ENCODE measurements around the gene AGPAT2.
A peak's percentile ranks its signal among the peaks of the same experiment; 100 is the strongest.

AGPAT2 gene

DNA sequence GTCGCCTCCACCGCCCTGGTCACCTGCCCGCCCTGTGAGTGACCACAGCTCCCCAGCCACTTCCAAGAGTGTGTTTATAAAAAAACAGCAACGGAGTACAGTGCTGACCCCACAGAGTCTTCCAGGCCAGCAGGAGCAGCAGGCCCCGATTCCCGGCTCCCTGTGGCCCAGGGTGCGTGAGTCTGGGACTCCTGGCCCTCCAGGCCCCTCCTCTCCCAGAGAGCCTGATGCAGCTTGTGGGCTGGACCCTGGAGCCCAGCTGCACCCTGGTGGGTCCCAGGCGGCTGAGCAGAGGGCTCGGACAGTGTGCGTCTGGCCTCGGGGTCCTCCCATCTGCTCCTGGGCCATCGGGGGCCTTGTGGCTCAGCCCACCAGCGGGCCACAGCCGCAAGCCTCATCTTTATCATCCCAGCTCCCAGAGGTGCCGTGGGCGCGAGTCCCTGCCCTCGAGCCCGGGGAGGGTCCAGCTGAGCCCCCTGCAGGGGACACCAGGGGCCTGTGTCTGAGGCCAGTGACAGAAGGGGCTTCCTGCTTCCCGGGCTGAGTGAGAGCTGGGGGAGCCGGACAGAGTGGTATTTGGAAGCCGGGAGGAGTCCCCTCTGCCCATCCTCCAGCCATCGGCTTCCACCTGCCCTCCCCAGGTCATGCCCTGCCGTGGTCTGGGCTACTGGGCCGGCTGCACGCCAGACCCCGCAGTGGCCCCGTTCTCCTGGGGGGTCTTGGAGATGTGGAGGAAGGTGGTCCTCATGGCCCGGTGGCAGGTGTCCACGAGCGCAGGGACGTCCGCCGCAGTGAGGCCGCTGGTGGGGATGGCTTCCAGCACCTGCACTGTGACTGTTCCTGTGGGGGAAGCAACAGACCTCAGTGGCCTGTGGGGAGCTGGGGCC lies 13.9 kb downstream of the AGPAT2 start:
- no peak overlapping the region for H3K27ac Mint-ChIP-seq
- DNase-seq, result no peak
- peaks cover 7% of the 10 kb centered on the region for H3K27me3 Mint-ChIP-seq
- no peaks in the 10 kb centered on the region for H3K9me3 Mint-ChIP-seq
- H3K4me3 Mint-ChIP-seq, result no peak overlapping the region
- peaks cover 3% of the 10 kb centered on the region for H3K4me1 Mint-ChIP-seq
- CTCF ChIA-PET, result interaction anchor here (1.6 to 2.0 kb wide), 3 partner anchors 13 to 54 kb away, joined by 7 read pairs; no protein-coding TSS in a partner anchor
- no peaks in the 10 kb centered on the region for H3K36me3 Mint-ChIP-seq

DNA sequence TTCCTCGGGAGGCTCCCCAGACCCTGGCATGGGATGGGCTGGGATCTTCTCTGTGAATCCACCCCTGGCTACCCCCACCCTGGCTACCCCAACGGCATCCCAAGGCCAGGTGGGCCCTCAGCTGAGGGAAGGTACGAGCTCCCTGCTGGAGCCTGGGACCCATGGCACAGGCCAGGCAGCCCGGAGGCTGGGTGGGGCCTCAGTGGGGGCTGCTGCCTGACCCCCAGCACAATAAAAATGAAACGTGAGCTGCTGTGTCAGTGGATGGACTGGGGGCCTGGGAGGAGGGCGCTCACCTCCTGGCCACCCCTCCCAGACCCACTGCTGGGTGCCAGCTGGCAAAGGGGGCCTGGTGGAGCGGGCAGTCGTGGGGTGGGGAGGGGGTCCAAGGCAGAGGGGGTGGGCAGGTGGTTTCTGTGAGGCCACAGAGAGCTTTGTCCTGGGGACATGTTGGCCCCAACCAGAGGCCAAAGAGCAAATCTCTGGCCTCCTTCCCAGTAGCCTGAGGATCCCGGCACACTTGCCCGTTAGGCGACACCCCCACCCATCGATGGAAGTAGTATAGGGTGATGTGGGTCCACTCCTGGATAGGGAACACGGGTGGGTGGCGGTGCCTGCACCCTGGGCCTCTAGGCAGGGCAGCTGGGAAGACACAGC lies 14.7 kb downstream of the AGPAT2 start:
- DNase-seq, result no peak
- no peaks in the 10 kb centered on the region for H3K9me3 Mint-ChIP-seq

DNA sequence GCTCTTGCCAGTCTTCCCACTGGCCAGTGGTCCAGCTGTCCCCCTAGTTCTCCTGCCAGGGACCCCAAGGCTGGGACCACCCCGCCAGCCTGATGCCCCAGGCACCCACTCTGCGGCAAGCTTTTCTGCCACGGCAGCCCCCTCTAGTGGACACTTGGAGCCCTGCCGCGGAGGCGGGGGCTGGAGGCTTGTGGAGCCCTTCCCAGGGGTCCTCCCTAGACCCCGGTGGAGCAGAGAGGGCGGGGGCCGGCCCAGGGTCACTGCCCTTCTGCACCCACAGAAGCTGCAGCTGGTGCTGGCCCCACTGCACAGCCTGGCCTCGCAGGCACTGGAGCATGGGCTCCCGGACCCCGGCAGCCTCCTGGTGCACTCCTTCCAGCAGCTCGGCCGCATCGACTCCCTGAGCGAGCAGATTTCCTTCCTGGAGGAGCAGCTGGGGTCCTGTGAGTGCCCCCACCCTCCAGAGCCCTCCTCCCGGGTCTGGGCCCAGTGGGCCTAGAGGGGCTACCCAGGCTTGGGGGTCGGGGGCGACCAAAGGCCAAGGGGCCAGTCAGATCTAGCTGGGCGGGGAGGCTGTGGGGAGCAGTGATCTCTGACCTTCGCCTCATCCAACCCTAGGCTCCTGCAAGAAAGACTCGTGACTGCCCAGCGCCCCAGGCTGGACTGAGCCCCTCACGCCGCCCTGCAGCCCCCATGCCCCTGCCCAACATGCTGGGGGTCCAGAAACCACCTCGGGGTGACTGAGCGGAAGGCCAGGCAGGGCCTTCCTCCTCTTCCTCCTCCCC lies 15.4 kb downstream of the AGPAT2 start:
- no peaks in the 10 kb centered on the region for H3K9me3 Mint-ChIP-seq
- peaks cover 21% of the 10 kb centered on the region for H3K27me3 Mint-ChIP-seq
- H3K4me1 Mint-ChIP-seq, result peaks cover 3% of the 10 kb centered on the region
- CTCF ChIA-PET, result interaction anchor here (0.6 to 2.0 kb wide), 9 partner anchors 10 to 57 kb away, joined by 3 to 7 read pairs (median 5); no protein-coding TSS in a partner anchor
- no peak overlapping the region for H3K27ac Mint-ChIP-seq
- H3K36me3 Mint-ChIP-seq, result no peaks in the 10 kb centered on the region
- DNase-seq, result peak; percentile 58
- H3K4me3 Mint-ChIP-seq, result no peak overlapping the region

More for the DNA sequence above, 14.7 kb downstream of the AGPAT2 start:
- CTCF ChIA-PET, result interaction anchor here (0.6 to 2.0 kb wide), 8 partner anchors 10 to 57 kb away, joined by 3 to 7 read pairs (median 5); no protein-coding TSS in a partner anchor
- peaks cover 14% of the 10 kb centered on the region for H3K27me3 Mint-ChIP-seq
- H3K36me3 Mint-ChIP-seq, result no peaks in the 10 kb centered on the region
- H3K4me3 Mint-ChIP-seq, result no peak overlapping the region
- peaks cover 3% of the 10 kb centered on the region for H3K4me1 Mint-ChIP-seq
- no peak overlapping the region for H3K27ac Mint-ChIP-seq

DNA sequence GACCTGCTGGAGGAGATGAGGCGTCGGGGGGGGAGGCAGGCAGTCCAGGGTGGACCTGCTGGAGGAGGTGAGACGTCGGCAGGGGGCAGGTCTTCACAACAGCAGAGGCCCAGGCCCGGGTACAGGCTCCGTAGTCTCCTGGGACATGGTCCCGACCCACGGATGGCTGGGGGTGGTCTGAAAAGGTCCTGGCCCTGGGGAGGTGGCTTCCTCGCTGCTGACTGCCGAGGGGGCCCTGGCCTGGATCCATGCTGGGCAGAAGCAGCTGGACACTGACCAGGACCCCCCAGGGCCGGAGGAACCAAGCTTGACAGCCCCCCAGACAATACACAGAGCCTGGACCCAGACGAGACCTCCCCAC lies 16.0 kb downstream of the AGPAT2 start:
- H3K27me3 Mint-ChIP-seq, result peaks cover 27% of the 10 kb centered on the region
- H3K27ac Mint-ChIP-seq, result no peak overlapping the region
- H3K36me3 Mint-ChIP-seq, result no peaks in the 10 kb centered on the region
- H3K4me3 Mint-ChIP-seq, result no peak overlapping the region
- peaks cover 3% of the 10 kb centered on the region for H3K4me1 Mint-ChIP-seq
- CTCF ChIA-PET, result interaction anchor here (0.7 to 2.0 kb wide), 7 partner anchors 11 to 58 kb away, joined by 3 to 7 read pairs (median 5); no protein-coding TSS in a partner anchor
- no peaks in the 10 kb centered on the region for H3K9me3 Mint-ChIP-seq
- DNase-seq, result no peak

DNA sequence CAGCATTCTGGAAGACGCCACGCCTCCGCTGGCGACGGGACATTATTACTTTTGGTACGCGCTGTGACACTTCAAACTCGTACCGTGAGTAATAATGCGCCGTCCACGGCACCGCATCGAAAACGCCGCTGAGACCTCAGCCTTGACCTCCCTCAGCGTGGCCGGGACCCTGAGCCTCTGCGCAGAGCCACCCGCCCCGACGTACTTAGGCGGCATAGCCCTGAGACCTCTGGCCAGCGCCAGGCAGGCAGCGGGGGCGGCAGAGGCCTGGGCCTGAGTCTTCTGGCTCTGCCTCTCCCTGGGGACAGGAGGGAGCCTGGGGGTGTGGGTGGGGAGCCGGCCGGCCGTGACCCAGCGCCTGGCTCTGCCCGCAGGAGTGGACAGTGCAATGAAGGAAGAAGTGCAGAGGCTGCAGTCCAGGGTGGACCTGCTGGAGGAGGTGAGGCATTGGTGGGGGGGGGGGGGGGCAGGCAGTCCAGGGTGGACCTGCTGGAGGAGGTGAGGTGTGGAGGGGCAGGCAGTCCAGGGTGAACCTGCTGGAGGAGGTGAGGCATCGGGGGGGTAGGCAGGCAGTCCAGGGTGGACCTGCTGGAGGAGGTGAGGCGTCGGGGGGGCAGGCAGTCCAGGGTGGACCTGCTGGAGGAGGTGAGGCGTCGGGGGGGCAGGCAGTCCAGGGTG lies 16.5 kb downstream of the AGPAT2 start:
- Mint-ChIP-seq H3K36me3 (no peaks in the 10 kb centered on the region), H3K4me3 (no peak overlapping the region), H3K4me1 (peaks cover 3% of the 10 kb centered on the region), H3K27me3 (peaks cover 28% of the 10 kb centered on the region), H3K27ac (no peak overlapping the region), H3K9me3 (no peaks in the 10 kb centered on the region)
- CTCF ChIA-PET, result interaction anchor here (1.6 kb wide), 1 partner anchor 30 kb away, joined by 5 read pairs; no protein-coding TSS in a partner anchor
- DNase-seq, result no peak

DNA sequence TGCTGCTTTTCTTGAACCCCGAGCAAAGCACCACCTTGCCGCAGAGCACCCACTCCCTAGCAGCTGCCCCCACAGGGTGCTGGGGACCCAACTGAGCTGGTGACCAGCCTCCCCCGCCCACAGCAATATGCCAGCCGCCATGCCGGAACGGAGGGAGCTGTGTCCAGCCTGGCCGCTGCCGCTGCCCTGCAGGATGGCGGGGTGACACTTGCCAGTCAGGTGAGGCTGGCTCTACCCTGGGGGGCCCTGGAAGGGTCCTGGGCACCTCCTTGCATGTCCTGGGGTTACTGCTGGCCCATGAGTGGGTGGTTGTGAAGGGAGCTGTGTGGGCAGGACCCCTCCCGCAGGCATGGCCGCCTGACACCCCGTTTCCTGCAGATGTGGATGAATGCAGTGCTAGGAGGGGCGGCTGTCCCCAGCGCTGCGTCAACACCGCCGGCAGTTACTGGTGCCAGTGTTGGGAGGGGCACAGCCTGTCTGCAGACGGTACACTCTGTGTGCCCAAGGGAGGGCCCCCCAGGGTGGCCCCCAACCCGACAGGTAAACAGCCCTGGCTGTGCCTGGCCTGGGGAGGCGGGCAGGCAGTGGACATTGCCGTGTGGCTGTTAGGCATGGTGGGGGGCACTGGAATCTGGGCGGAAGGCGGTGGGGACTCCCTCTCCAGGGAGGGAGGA lies 17.3 kb downstream of the AGPAT2 start:
- H3K4me1 Mint-ChIP-seq, result peaks cover 6% of the 10 kb centered on the region
- CTCF ChIA-PET, result interaction anchor here (0.6 kb wide), 1 partner anchor 234 kb away, joined by 3 read pairs; no protein-coding TSS in a partner anchor
- no peaks in the 10 kb centered on the region for H3K9me3 Mint-ChIP-seq

DNA sequence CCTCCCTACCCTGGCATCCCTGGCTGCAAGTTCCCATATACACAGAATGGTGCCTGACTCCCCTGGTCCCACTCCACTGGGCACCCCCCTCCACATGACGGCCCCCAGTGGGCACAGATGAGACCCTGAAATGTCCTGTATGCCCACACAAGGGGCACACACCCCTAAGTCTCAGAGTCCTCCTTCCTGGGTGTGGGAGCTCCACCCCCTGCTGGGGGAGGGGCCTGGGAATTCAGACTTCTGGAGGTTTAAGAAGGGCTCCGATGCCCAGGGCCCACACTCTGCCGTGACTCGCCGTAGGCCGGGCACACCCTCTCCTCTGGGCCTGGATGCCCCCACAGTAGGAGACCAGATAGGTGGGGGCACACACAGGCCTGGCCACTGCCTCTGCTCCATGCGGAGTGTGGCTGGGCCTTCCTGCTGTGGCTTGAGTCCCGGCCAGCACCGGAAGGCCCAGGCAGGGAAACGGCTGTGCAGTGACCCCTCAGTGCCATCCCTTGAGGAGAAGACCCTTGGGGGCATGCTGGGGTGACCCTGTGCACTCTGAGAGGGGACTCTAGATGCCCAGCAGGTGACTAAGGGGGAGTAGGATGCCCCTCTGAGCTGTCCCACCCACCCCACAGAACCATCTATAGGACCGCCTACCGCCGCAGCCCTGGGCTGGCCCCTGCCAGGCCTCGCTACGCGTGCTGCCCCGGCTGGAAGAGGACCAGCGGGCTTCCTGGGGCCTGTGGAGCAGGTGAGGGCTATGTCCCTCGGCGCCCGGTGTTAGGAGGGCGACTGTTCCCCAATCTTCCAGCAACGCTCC lies 18.1 kb downstream of the AGPAT2 start:
- CTCF ChIA-PET, result interaction anchor here (0.6 to 1.0 kb wide), 3 partner anchors 25 to 233 kb away, joined by 3 read pairs; no protein-coding TSS in a partner anchor
- H3K36me3 Mint-ChIP-seq, result no peaks in the 10 kb centered on the region
- H3K9me3 Mint-ChIP-seq, result no peaks in the 10 kb centered on the region
- H3K27me3 Mint-ChIP-seq, result peaks cover 39% of the 10 kb centered on the region
- H3K27ac Mint-ChIP-seq, result no peak overlapping the region
- H3K4me3 Mint-ChIP-seq, result peak overlapping the region; percentile 37
- H3K4me1 Mint-ChIP-seq, result peaks cover 7% of the 10 kb centered on the region
- peak; percentile 42 for DNase-seq

More for the DNA sequence above, 17.3 kb downstream of the AGPAT2 start:
- Mint-ChIP-seq H3K27me3 (peaks cover 32% of the 10 kb centered on the region), H3K4me3 (no peak overlapping the region), H3K27ac (no peak overlapping the region), H3K36me3 (no peaks in the 10 kb centered on the region)
- DNase-seq, result no peak

DNA sequence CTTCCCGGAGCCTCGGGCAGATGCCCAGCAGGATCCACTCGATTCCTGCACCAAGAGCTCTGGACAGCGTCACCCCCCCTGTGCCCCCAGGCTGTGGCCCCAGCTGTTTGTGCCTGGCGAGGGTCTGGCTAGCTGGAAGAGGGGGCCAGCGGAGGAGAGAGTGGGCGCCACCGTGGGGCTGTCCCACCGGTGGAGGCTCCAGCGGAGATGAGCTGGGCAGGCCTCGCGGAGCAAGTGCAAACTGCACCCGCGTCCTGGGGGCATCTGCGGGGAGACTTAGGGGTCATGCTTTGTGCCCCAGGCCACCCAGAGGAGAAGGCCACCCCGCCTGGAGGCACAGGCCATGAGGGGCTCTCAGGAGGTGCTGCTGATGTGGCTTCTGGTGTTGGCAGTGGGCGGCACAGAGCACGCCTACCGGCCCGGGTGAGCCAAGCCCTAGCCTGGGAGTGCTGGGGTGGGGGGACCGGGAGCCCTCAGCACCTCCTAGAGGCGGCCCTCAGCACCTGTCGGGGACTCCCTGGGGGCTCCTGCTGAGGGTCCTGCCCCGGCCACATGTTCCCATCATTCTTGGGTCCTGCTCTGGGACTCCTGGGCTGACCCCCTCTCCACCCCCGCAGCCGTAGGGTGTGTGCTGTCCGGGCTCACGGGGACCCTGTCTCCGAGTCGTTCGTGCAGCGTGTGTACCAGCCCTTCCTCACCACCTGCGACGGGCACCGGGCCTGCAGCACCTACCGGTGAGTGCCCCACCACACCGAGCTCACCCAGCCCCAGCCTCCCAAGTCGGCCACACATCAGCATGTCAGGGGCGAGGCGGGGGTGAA lies 19.1 kb downstream of the AGPAT2 start:
- H3K27me3 Mint-ChIP-seq, result peaks cover 49% of the 10 kb centered on the region
- no peak for DNase-seq
- no peaks in the 10 kb centered on the region for H3K9me3 Mint-ChIP-seq
- H3K27ac Mint-ChIP-seq, result no peak overlapping the region
- peaks cover 7% of the 10 kb centered on the region for H3K4me1 Mint-ChIP-seq
- H3K4me3 Mint-ChIP-seq, result no peak overlapping the region
- H3K36me3 Mint-ChIP-seq, result no peaks in the 10 kb centered on the region
- CTCF ChIA-PET, result interaction anchor here (0.7 to 1.0 kb wide), 4 partner anchors 9 to 182 kb away, joined by 3 read pairs; no protein-coding TSS in a partner anchor

DNA sequence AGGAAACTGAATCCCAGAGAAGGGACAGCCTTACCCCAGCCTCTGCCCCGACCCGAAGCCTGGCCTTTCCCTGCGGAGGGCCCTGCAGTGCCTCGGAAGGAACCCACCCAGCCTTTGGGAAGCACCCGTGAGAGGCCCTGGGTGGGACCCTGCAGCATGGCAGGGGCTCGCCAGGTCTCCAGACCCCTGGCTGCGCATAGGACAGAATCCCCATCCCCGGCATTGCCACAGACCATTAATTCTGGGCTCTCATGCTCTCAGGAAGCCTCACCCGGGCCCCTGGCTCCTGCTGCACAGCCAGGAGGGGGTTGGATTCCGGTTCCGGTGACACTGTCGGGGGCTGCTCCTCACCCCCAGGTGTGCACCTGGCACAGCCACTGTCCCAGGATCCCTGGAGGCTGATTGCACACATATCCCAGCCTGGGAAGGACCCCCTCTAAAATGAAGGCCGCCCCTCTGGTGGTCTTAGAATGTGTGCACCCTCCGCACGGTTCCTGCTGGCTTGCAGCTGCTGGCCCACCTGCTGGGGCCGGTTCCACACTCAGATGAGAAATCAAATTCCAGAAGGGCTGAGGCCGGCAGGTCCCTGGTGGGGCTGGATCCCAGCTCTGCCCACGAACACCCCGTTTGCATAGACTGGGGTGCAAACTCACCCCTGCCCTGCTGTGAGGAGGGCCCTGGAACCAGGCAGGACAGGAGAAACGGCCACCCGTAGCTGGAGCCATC lies 19.9 kb downstream of the AGPAT2 start:
- Mint-ChIP-seq H3K36me3 (no peaks in the 10 kb centered on the region), H3K4me1 (peaks cover 7% of the 10 kb centered on the region), H3K27ac (no peak overlapping the region), H3K4me3 (no peak overlapping the region), H3K27me3 (peaks cover 53% of the 10 kb centered on the region), H3K9me3 (no peaks in the 10 kb centered on the region)
- DNase-seq, result no peak
- CTCF ChIA-PET, result interaction anchor here (0.9 to 1.0 kb wide), 2 partner anchors 10 to 181 kb away, joined by 3 read pairs; no protein-coding TSS in a partner anchor

DNA sequence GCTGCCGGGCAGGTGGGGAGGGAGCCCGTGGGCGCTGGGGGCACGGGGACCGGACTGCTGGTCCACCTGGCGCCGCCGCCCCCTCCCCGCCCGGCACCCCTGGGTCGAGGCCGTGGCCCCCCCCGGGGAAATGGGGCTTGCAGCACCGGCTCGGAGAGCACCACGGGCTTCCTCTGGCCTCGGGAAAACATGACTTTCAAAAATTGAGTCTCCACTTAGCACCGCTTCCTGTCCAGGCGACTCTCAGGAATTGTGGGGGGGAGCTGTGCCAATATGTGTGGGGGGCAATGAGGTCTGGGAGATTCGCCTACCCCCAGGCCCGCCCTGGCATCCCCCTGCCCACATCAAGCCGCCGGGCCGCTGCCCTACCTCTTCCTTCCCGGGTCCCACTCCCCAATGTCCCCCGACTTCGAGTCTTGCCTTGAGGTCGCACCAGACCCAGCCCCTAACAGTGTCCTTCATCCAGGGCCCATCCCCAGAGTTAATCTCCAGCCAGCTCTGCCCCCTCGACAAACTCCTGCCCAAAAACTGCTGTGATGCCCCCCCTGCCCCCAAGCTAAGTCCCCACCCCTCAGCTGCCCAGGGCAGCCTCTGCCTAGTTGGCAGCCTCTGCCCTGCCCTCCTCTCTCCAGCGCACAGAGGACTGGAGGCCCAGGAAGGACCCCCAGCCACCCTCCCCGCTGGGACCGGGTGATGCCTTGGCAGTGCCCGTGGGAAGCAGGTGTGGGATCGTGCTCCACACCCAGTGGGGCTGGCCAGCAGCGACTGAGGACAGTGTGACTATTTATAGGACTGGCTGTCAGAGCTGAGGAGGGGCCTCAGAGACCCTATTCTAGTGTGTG lies 20.7 kb downstream of the AGPAT2 start:
- CTCF ChIA-PET, result interaction anchor here (1.0 kb wide), 1 partner anchor 10 kb away, joined by 3 read pairs; no protein-coding TSS in a partner anchor
- H3K27ac Mint-ChIP-seq, result no peak overlapping the region
- H3K4me3 Mint-ChIP-seq, result peak overlapping the region; percentile 52
- peaks cover 7% of the 10 kb centered on the region for H3K4me1 Mint-ChIP-seq
- no peaks in the 10 kb centered on the region for H3K36me3 Mint-ChIP-seq
- H3K27me3 Mint-ChIP-seq, result peaks cover 61% of the 10 kb centered on the region
- H3K9me3 Mint-ChIP-seq, result no peaks in the 10 kb centered on the region
- no peak for DNase-seq

All from activated naive CD4-positive, alpha-beta T cell treated with anti-CD3 and anti-CD28 coated beads, Interleukin-2, amount 10 ng/mL, durations not matched to agents 7 days and 5 days (primary cell).